GM18951 (cell line): ENCODE data around the gene SIL1.

Source experiments
- POLR2A ChIP-seq: IDR thresholded peaks from 4 replicates; pipeline ENCODE4 v1.6.1; 2011; ENCODE audit warnings: mild to moderate bottlenecking; ENCODE audit not compliant: insufficient read length, insufficient read depth; ENCODE audit errors: extremely low read depth
- in situ Hi-C: fragments of 300-500 bp; cut with MboI; formaldehyde crosslinking; loops from one replicate; pipeline ENCODE4 v1.12.0; 2022; ENCODE audit warnings: low sequenced_read_pairs, mixed read lengths, inconsistent platforms; ENCODE audit not compliant: unreplicated experiment

SIL1 gene

GRCh38 chr5:138979684-138980280 is 218.4 kb downstream of the SIL1 start:
- in situ Hi-C loops = no loop called here
- no peak for TF ChIP-seq POLR2A

DNA sequence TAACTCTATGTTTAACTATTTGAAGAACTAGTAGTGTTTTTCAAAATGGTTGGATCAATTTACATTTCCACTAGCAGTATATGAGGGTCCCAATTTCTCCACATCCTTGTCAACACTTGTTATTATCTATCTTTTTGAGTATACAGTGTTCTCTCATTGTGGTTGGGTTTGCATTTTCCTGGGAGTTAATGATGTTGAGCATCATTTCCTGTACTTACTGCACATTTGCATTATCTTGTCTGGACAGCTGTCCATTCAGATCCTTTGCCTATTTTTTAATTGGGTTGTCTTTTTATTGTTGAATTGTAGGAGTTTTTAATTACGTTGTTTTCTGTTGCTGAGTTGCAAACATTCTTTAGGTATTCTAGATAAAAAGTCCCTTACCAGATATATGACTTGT is 219.6 kb downstream of the SIL1 start:
- no peak for TF ChIP-seq POLR2A
- in situ Hi-C loops = no loop called here

- in situ Hi-C loops = no loop called here
- TF ChIP-seq POLR2A = no peak
Measured at GRCh38 chr5:138978080-138978479, 220.1 kb downstream of the SIL1 start.

DNA sequence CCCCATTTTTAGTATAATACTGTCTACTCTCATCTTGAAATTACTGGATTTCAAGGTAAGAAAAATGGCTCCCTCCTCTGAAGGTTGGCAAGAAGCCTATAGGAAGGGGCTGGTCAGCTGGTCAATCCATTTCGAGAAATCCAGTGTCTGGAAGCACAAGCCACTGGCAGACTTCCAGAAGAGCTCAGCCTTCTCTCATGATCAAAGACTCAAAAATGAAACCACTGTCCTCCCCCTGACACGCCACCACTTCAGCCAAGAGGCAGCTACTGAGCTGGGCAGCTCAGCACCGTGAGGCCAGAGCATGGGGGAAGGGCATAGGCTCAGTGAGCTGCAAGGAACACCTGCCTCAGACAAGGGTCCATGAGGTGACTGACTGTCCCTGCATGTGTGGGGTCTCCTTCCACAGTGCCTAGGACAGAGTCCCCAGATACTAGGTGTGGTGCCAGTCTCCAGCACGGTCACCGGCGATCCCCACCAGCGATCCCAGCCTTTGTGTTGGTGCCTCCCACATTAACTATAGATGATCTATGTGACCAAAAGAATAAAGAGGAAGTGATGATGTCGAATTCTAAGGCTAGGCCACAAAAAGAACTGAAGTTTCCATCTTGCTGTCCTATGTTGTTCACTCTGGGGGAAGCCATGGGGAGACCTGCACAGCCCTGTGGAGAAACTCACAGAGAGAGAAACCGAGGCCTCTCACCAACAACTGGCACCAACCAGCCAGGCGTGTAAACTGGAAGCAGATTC is 222.9 kb downstream of the SIL1 start:
- TF ChIP-seq POLR2A = no peak
- in situ Hi-C loops = no loop called here

DNA sequence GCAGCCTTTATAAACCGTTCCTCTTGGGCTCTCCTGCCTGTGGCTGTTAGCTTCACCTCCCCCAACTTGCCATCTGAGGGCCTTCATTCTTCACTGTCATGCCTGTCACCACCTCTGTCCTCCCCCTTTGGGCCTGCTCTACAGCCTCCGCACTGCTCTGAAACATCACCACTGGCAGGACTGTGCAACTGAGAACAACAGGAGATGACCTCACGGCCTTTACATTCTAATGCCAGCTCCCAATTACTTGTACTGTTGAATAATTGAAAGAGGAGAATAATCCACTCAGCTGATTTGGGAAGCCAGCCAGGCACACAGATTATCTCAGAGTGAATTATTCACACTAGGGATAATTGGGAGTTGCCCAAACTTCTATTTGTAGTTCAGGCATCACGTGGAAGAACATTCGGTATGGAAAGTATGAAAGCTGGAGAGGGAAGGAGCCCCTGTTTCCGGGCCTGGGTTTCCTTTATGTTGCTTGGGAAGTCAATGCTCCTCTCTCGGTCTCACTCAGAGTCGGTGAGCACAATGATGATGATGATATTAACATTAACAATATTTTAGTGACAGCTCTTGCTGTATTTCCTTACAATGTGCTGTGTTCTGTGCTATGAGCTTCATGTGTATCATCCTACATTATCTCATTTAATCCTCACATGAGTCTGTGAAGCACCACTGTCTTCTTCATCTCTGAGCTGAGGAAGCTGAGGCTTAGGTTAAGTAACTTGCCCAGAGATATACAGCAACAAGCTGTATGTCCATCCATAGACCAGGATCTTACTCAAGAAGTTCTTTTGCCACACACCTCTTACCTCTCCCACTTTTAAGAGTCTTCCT is 223.7 kb downstream of the SIL1 start:
- no peak for TF ChIP-seq POLR2A
- in situ Hi-C loops = no loop called here

- no peak for TF ChIP-seq POLR2A
- in situ Hi-C loops = no loop called here
Measured at GRCh38 chr5:138972836-138973235, 225.3 kb downstream of the SIL1 start.

GRCh38 chr5:138972230-138972629 is 225.9 kb downstream of the SIL1 start:
- in situ Hi-C loops = no loop called here

GRCh38 chr5:138969323-138970002 is 228.7 kb downstream of the SIL1 start:
- TF ChIP-seq POLR2A = no peak
- in situ Hi-C loops = no loop called here

More at GRCh38 chr5:138972230-138972629, 225.9 kb downstream of the SIL1 start:
- TF ChIP-seq POLR2A = no peak

DNA sequence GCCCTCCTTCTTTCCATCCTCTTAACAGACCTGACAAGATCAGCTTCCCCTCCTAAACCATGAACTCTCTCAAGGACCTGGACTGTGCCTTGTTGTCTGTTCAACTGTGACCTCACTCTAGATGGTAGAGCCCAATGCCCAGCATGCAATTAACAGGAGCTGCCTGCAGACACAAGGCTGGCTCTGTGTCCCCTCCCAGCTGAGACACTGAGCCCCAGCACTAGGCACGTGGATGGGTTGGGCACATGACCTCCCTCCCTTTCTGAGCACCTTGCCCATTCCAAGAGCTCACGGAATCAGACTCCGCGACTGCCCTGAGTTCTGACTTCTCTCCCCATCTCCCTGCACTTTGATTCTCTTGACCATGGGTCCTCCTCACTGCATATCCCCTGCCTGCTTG is 229.6 kb downstream of the SIL1 start:
- in situ Hi-C loops = no loop called here
- TF ChIP-seq POLR2A = no peak

DNA sequence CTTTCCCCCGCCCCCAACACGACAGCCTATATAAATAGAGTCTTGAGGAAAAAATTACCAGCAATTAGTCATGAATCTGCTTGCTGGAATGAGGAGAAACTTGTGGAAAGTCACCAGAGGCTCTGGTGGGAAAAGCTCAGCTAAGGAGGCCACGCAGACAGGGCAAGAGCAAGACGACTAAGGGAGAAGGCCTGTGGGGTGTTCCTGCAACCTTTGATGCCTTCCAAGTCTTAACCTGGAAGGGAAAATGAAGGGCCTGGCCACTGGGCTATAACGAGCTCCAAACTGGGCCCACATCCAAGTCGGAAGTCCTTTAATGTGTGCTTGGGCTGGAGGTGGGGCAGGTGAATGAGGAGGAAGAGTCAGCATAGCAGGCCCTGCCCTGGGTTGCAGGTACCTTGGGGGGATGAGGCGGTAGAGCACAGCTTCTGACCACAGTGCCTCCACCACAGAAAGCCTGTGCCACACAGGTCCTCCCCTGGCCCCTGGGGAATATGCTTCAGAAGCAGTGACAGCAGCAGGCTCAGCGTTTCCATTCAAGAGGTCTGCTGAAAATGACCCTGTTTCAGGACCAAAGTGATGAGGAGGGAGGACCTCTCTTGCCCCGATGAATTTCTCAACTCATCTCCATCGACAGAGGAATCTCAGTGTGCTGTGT is 230.2 kb downstream of the SIL1 start:
- in situ Hi-C loops = no loop called here
- TF ChIP-seq POLR2A = no peak

DNA sequence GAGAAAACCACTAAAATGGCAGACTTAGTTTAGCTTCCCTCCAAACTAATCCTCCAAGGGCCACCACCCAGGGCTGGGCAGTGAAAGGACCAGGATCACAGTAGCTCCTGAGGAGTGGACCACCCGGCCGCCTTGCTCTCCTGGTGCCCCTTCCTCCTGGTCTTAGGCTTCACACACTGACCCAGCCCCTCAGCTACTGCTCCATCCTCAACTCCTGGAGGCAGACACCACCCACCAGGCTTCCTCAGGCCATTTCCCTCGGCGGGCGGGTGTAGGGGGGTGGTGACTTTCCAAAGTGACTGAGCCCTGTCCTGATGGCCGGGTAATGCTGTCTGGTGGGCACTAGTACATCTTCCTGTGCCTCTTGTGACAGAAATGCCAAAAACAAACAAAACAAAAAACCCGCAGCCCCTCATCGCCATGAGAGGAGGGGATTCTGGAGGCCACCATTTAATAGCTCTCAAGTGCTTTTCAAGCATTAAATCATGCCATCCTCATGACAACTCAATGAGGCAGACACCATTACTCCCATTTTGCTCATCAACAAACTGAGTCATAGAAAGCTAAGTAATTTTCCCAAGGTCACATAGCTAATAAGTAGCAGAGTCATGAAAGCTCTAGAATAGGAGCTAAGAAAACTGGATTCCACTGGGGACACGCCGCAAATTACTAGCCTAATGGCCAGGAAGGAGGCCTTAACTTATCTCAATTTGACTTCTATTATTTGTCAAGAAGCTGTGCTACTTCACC is 231.8 kb downstream of the SIL1 start:
- no peak for TF ChIP-seq POLR2A
- in situ Hi-C loops = no loop called here

- no peak for TF ChIP-seq POLR2A
- in situ Hi-C loops = no loop called here
Measured at GRCh38 chr5:138965626-138966025, 232.5 kb downstream of the SIL1 start.
